ENCODE results near the gene NUP98.

The NUP98 gene

GRCh38 chr11:3637201-3637600 lies 160.2 kb downstream of the NUP98 start:
- no peak for DNase-seq

- no peak for DNase-seq
Measured at GRCh38 chr11:3635641-3636375, 161.5 kb downstream of the NUP98 start.

GRCh38 chr11:3632070-3632660 lies 165.2 kb downstream of the NUP98 start:
- no peak for DNase-seq

GRCh38 chr11:3631331-3631730 lies 166.0 kb downstream of the NUP98 start:
- no peak for DNase-seq

- DNase-seq = no peak
Measured at GRCh38 chr11:3627291-3627690, 170.1 kb downstream of the NUP98 start.

- DNase-seq = no peak
Measured at GRCh38 chr11:3626250-3626960, 170.9 kb downstream of the NUP98 start.
